GM12801 (cell line): ENCODE results near the gene TYW1.

ENCODE experiments used
- TF ChIP-seq, protein P1 (sequence below): IDR thresholded peaks from one replicate; pipeline ENCODE4 v1.5.1; 2011; ENCODE audit warnings: control low read depth; ENCODE audit not compliant: insufficient read length; ENCODE audit errors: extremely low read depth

The TYW1 gene

DNA sequence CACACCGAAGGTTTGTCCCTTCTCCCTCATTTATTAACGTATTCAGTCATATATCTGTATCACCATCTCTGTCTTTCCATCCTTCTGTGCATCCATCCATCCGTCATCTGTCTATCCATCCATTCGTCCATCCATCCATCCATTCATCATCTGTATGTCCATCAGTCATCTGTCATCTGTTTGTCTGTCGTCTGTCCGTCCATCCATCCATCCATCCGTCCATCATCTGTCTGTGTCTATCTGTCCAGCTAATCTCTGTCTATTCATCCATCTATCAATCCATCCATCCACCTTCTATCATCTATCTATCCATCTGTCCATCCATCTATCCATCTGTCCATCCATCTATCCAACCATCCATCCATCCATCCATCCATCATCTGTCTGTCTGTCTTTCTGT lies 213.9 kb downstream of the TYW1 start:
- TF ChIP-seq, protein P1, sequence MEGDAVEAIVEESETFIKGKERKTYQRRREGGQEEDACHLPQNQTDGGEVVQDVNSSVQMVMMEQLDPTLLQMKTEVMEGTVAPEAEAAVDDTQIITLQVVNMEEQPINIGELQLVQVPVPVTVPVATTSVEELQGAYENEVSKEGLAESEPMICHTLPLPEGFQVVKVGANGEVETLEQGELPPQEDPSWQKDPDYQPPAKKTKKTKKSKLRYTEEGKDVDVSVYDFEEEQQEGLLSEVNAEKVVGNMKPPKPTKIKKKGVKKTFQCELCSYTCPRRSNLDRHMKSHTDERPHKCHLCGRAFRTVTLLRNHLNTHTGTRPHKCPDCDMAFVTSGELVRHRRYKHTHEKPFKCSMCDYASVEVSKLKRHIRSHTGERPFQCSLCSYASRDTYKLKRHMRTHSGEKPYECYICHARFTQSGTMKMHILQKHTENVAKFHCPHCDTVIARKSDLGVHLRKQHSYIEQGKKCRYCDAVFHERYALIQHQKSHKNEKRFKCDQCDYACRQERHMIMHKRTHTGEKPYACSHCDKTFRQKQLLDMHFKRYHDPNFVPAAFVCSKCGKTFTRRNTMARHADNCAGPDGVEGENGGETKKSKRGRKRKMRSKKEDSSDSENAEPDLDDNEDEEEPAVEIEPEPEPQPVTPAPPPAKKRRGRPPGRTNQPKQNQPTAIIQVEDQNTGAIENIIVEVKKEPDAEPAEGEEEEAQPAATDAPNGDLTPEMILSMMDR = no peak

DNA sequence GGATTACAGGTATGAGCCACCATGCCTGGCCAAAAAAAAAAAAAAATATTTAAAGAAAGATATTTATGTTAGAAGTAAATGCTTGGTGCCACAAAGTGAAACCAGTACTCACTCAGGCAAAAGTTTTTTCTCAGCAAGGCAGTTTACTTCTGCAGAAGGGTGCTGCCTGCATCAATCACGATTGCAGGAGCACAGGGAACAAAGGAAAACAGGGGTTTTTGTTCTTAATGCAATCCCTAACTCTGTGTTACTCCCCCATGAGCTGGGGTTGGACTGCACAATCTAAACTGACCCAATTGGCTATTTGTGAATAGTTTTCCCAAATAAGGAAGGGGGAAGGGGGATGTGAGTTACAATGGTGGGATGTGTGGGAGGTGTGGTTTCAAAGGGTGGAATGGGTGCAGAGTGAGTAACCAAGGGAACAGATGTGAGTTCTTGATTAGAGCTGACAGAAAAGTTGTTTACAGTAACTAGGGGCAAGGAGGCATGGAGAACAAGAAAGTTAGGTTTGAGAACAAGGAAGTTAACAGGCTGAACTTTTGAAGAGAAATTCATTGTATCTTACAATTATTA lies 255.4 kb downstream of the TYW1 start:
- TF ChIP-seq, protein P1 = no peak

DNA sequence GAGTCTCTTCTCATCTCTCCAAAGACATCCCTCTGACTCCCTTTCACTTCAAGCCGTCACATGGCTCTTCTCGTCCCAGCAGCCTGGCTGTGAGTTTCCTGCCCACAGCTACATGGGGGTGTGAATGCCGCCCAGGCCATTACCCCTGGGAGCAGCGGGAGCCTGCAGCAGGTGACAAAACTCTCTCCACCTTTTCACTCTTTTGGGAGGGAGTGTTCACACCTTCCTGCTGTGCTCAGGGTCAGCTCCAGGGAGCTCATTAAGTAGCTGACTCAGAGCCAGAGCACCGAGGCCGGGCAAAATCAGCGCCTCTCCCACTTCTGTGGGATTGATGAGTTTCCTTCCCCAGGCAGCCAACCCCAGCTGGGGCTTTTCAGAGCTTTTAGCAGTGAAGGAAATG lies 271.3 kb downstream of the TYW1 start:
- TF ChIP-seq, protein P1 = no peak
